NCI-H2196 treated with DMSO at 0.1 percent for 48 hours (cell line): ENCODE measurements around the gene ALDH18A1.
"Not testable (repeated sequence)": the region's sequence is repeated elsewhere in the genome, so short reads cannot be mapped to it uniquely, and the experiment has no call there.

Experiments used
- DNase-seq: peaks from one replicate; lab custom pipeline; 2025; ENCODE audit not compliant: unreplicated experiment; lab: John Stamatoyannopoulos, UW

ALDH18A1 gene

GRCh38 chr10:95651346-95652060 lies 5.0 kb downstream of the ALDH18A1 start:
- DNase-seq, result no peak

- no peak for DNase-seq
These were observed 6.3 kb downstream of the ALDH18A1 start for GRCh38 chr10:95650232-95650631.

GRCh38 chr10:95648138-95648537 lies 8.4 kb downstream of the ALDH18A1 start:
- DNase-seq, result no peak

- no peak for DNase-seq
These were observed 10.4 kb downstream of the ALDH18A1 start for GRCh38 chr10:95646160-95646559.

- DNase-seq, result no peak
These were observed 11.6 kb downstream of the ALDH18A1 start for GRCh38 chr10:95644901-95645300.

- DNase-seq, result no peak
These were observed 15.6 kb downstream of the ALDH18A1 start for GRCh38 chr10:95640891-95641315.

- DNase-seq, result no peak
These were observed 18.6 kb downstream of the ALDH18A1 start for GRCh38 chr10:95637911-95638310.

- no peak for DNase-seq
These were observed 19.4 kb downstream of the ALDH18A1 start for GRCh38 chr10:95637140-95637539.

- no peak for DNase-seq
These were observed 21.2 kb downstream of the ALDH18A1 start for GRCh38 chr10:95635319-95635733.

- DNase-seq, result no peak
These were observed 27.7 kb downstream of the ALDH18A1 start for GRCh38 chr10:95628786-95629185.

GRCh38 chr10:95626500-95626899 lies 30.0 kb downstream of the ALDH18A1 start:
- no peak for DNase-seq

GRCh38 chr10:95620415-95620814 lies 36.1 kb downstream of the ALDH18A1 start:
- DNase-seq, result not testable (repeated sequence)

- no peak for DNase-seq
These were observed 38.4 kb downstream of the ALDH18A1 start for GRCh38 chr10:95618101-95618500.

GRCh38 chr10:95616446-95616845 lies 40.1 kb downstream of the ALDH18A1 start:
- DNase-seq, result no peak

- no peak for DNase-seq
These were observed 43.2 kb downstream of the ALDH18A1 start for GRCh38 chr10:95613330-95613729.

- DNase-seq, result no peak
These were observed 45.8 kb downstream of the ALDH18A1 start for GRCh38 chr10:95610727-95611126.

- no peak for DNase-seq
These were observed 49.6 kb downstream of the ALDH18A1 start for GRCh38 chr10:95606922-95607321.

- no peak for DNase-seq
These were observed 51.3 kb downstream of the ALDH18A1 start for GRCh38 chr10:95605163-95605562.

- DNase-seq, result no peak
These were observed 51.9 kb downstream of the ALDH18A1 start for GRCh38 chr10:95604630-95605029.

- DNase-seq, result no peak
These were observed 54.1 kb downstream of the ALDH18A1 start for GRCh38 chr10:95602382-95602781.

- peak; percentile 34 for DNase-seq
These were observed 55.3 kb downstream of the ALDH18A1 start for GRCh38 chr10:95601116-95601719.

GRCh38 chr10:95600158-95600557 lies 56.4 kb downstream of the ALDH18A1 start:
- DNase-seq, result no peak

- no peak for DNase-seq
These were observed 58.7 kb downstream of the ALDH18A1 start for GRCh38 chr10:95597788-95598187.
